Measurements from ENCODE around the gene SUPT6H.

The SUPT6H gene

DNA sequence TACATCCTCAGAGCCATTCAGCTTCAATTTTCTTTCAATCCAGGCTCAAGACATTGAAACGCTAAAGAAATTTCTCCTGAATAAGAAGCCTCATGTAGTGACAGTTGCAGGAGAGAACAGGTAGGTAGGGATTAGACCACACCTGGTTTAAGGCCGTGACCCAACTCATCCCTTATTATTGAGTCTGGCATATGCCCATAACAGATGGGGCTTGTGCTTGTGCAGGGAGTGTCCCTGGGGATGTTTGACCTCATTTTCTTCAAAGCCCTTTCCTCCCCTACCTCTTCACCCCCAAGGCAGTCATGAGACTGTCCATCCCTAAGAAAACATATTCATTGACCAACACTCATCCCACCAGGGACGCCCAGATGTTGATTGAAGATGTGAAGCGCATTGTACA, 24.3 kb downstream of the SUPT6H start:
- no peak overlapping the region for H3K4me3 ChIP-seq (ENCODE audit: low read depth, low read length)
- DNase-seq (ENCODE audit: low read depth): no peak
- TF ChIP-seq, protein P1, sequence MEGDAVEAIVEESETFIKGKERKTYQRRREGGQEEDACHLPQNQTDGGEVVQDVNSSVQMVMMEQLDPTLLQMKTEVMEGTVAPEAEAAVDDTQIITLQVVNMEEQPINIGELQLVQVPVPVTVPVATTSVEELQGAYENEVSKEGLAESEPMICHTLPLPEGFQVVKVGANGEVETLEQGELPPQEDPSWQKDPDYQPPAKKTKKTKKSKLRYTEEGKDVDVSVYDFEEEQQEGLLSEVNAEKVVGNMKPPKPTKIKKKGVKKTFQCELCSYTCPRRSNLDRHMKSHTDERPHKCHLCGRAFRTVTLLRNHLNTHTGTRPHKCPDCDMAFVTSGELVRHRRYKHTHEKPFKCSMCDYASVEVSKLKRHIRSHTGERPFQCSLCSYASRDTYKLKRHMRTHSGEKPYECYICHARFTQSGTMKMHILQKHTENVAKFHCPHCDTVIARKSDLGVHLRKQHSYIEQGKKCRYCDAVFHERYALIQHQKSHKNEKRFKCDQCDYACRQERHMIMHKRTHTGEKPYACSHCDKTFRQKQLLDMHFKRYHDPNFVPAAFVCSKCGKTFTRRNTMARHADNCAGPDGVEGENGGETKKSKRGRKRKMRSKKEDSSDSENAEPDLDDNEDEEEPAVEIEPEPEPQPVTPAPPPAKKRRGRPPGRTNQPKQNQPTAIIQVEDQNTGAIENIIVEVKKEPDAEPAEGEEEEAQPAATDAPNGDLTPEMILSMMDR (IDR thresholded peaks at IDR 0.05; ENCODE audit: low read depth, low read length, missing control alignments): no peak

DNA sequence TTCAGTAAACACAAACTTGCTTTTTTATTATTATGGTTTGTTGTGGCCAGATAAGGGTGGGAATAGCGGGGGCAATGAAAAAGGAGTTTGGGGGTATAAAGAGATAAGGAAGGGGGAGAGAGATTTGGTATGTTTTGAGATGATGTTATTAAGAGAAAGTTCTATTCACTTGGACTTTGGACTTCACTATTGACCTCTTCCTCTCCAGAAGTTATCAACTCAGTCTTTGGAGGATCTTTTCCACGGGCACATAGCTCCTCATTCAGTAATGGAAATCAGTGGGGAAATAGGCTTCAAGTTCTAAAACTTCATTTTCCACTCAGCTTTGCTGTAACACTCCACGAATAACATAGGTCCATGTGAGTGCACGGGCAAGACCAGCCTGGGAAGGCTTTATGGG, 26.5 kb downstream of the SUPT6H start:
- H3K4me3 ChIP-seq (ENCODE audit: low read depth, low read length): no peak overlapping the region
- TF ChIP-seq, protein P1 (IDR thresholded peaks at IDR 0.05; ENCODE audit: low read depth, low read length, missing control alignments): no peak
- DNase-seq (ENCODE audit: low read depth): no peak

DNA sequence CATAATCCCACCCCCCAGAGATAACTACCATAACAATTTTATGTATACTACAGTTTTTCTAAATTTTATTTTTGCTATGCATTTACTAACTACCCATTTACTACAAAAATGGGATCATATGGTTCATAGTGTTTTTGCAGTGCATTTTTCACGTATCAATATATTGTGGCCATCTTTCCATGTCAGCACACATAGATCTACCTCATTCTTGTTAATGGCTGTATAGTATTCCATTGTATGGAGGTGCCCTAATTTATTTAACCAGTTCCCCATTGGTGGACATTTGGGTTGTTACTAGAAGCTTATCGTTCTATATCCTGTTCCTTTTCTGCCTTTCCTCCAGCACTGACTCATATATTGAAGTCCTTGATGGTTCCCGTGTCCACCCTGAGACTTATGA, 27.0 kb downstream of the SUPT6H start:
- TF ChIP-seq, protein P1 (IDR thresholded peaks at IDR 0.05; ENCODE audit: low read depth, low read length, missing control alignments): no peak
- no peak for DNase-seq (ENCODE audit: low read depth)
- no peak overlapping the region for H3K4me3 ChIP-seq (ENCODE audit: low read depth, low read length)

DNA sequence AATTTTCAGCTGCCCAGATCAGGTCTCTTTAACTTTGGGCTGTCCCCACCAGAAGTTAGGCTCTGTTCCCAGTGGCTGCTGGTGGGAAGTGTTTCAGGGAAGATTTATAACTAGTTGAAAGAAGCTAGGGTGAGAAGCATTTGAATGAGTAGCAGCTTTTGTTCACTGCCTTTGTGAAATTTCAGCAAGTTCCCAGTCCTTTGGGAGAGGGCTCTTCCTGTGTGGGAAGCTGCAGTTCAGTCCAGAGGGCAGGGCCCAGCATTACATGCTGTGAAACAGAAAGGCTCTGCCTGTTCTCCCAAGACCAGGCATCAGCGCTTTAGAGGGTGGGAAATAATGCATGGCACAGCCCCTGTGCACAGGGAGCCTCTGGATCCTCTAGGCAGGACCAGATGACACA, 31.9 kb downstream of the SUPT6H start:
- TF ChIP-seq, protein P1 (IDR thresholded peaks at IDR 0.05; ENCODE audit: low read depth, low read length, missing control alignments): no peak
- DNase-seq (ENCODE audit: low read depth): no peak
- H3K4me3 ChIP-seq (ENCODE audit: low read depth, low read length): no peak overlapping the region

DNA sequence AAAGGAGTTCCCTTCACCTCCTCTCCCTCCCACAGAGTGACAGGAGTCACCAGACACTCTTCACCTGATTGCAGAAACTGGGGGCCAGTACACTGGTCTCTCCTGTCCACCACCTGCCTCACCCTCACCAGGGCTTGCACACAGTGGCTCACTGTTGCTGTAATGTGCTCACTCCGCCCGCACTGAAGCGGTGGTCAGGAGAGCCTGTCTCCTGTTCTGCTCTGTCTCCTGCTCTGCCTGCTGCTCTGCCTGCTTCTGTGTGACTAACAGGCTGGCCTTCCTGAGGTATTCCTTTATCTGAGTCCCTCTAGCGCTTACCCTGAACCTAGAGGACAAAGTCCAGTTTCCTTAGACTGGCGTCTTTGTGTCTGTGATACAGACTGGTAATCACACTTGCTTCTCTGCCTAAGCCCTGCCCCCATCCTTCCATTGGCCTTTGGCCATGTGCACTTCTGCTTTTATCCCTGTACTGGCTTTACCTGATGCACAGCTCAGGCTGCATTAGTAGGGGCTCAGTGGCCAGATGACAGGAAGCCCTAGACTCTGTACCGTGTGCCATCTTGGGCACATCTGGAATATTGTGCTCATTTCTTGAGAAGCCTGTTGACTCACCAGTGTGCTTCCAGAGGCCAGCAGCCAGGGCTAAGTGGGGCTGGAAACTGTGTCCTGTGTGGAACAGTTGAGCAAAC, 36.4 kb downstream of the SUPT6H start:
- no peak for DNase-seq (ENCODE audit: low read depth)
- TF ChIP-seq, protein P1 (IDR thresholded peaks at IDR 0.05; ENCODE audit: low read depth, low read length, missing control alignments): no peak
- no peak overlapping the region for H3K4me3 ChIP-seq (ENCODE audit: low read depth, low read length)

DNA sequence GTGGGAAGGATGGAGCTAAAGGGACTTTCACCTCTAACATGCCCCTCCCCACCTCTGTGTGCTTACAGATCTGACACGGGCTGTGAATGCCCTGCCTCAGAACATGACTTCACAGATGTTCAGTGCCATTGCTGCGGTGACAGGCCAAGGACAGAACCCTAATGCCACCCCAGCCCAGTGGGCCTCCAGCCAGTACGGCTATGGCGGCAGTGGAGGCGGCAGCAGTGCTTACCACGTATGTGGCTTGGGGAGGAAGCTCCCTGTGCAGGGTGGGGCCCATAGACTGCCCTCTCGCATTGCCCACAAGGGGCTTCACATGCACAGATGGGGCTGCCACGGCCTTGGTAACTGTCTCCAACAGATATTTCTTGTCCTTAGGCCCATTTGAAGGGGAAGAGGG, 38.3 kb downstream of the SUPT6H start:
- H3K4me3 ChIP-seq (ENCODE audit: low read depth, low read length): no peak overlapping the region
- TF ChIP-seq, protein P1 (IDR thresholded peaks at IDR 0.05; ENCODE audit: low read depth, low read length, missing control alignments): no peak
- no peak for DNase-seq (ENCODE audit: low read depth)

DNA sequence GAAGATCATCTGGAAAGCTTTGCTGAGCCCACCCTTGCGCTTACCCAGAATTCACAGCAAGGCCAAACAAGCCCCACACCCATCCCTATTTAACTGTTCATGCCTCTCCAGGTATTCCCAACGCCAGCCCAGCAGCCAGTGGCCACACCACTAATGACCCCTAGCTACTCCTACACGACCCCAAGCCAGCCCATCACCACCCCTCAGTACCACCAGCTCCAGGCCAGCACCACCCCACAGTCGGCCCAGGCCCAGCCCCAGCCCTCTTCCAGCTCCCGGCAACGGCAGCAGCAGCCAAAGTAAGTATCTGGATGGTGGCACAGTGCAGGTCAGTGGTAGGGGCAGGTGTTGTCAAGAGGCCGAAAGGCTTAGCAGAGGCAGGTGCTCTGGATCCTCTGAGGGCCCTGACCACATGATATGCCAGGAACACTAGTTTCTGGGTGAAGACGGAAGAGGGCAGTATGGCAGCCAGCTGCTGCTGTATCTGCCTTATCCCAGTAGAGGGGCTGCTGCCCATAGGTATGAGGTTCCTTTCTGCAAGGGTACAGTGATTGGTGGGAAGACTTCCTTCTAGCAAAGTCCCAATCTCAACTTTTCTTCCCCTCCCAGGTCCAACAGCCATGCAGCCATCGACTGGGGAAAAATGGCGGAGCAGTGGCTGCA, 39.0 kb downstream of the SUPT6H start:
- no peak overlapping the region for H3K4me3 ChIP-seq (ENCODE audit: low read depth, low read length)
- DNase-seq (ENCODE audit: low read depth): no peak
- TF ChIP-seq, protein P1 (IDR thresholded peaks at IDR 0.05; ENCODE audit: low read depth, low read length, missing control alignments): no peak
